Measurements from ENCODE around the gene USP27X. TPM values are rescaled to one million over a fixed set of nuclear protein-coding genes. Genes with fewer than 3 reads are reported as not detected.

USP27X gene
- 2.6 TPM in 2 replicates for total RNA-seq

GRCh38 chrX:49878834-49879655 lies at the start of gene USP27X:
USP27X (plus strand) TSS chrX:49879484; CDS start chrX:49880308, 824 bp downstream.
- TF ChIP-seq CTCF (IDR thresholded peaks at IDR 0.05; ENCODE audit: insufficient read depth, low read depth, low read length) = peak; percentile 52
- H3K4me3 ChIP-seq (ENCODE audit: low read depth, low read length) = peak within 1 kb of the TSS; percentile 67
- DNase-seq (ENCODE audit: low read depth) = peak; percentile 80

- no peak overlapping the region for H3K4me3 ChIP-seq (ENCODE audit: low read depth, low read length)
- TF ChIP-seq CTCF (IDR thresholded peaks at IDR 0.05; ENCODE audit: insufficient read depth, low read depth, low read length) = peak; percentile 55
- DNase-seq (ENCODE audit: low read depth) = peak; percentile 17
These were observed 40.9 kb upstream of the USP27X start for GRCh38 chrX:49838374-49838773.

- peak; percentile 27 for DNase-seq (ENCODE audit: low read depth)
- peak; percentile 51 for TF ChIP-seq CTCF (IDR thresholded peaks at IDR 0.05; ENCODE audit: insufficient read depth, low read depth, low read length)
These were observed 38.6 kb upstream of the USP27X start for GRCh38 chrX:49840679-49841078.

GRCh38 chrX:49842621-49843020 lies 36.7 kb upstream of the USP27X start:
- DNase-seq (ENCODE audit: low read depth) = no peak
- TF ChIP-seq CTCF (IDR thresholded peaks at IDR 0.05; ENCODE audit: insufficient read depth, low read depth, low read length) = no peak

More at GRCh38 chrX:49840679-49841078, 38.6 kb upstream of the USP27X start:
- H3K4me3 ChIP-seq (ENCODE audit: low read depth, low read length) = no peak overlapping the region

GRCh38 chrX:49844611-49845010 lies 34.7 kb upstream of the USP27X start:
- DNase-seq (ENCODE audit: low read depth) = no peak
- no peak for TF ChIP-seq CTCF (IDR thresholded peaks at IDR 0.05; ENCODE audit: insufficient read depth, low read depth, low read length)
- no peak overlapping the region for H3K4me3 ChIP-seq (ENCODE audit: low read depth, low read length)

More at GRCh38 chrX:49842621-49843020, 36.7 kb upstream of the USP27X start:
- H3K4me3 ChIP-seq (ENCODE audit: low read depth, low read length) = no peak overlapping the region

- no peak for TF ChIP-seq CTCF (IDR thresholded peaks at IDR 0.05; ENCODE audit: insufficient read depth, low read depth, low read length)
- DNase-seq (ENCODE audit: low read depth) = no peak
- H3K4me3 ChIP-seq (ENCODE audit: low read depth, low read length) = no peak overlapping the region
These were observed 33.4 kb upstream of the USP27X start for GRCh38 chrX:49845701-49846403.
